Stimulated activated CD4-positive, alpha-beta T cell treated with anti-CD3 and anti-CD28 coated beads, TNF-alpha, amount 100 ng/mL, for 48 hours (primary cell): Measurements from ENCODE around the gene CCRL2.
"Not testable (repeated sequence)": the region's sequence is repeated elsewhere in the genome, so short reads cannot be mapped to it uniquely, and the experiment has no call there.

ENCODE experiments used
- DNase-seq, 3 donors: peaks; one replicate each; pipeline ENCODE4 v3.0.0-alpha.2; 2020; ENCODE audit warnings: low read depth in 3 of 3

The CCRL2 gene

DNA sequence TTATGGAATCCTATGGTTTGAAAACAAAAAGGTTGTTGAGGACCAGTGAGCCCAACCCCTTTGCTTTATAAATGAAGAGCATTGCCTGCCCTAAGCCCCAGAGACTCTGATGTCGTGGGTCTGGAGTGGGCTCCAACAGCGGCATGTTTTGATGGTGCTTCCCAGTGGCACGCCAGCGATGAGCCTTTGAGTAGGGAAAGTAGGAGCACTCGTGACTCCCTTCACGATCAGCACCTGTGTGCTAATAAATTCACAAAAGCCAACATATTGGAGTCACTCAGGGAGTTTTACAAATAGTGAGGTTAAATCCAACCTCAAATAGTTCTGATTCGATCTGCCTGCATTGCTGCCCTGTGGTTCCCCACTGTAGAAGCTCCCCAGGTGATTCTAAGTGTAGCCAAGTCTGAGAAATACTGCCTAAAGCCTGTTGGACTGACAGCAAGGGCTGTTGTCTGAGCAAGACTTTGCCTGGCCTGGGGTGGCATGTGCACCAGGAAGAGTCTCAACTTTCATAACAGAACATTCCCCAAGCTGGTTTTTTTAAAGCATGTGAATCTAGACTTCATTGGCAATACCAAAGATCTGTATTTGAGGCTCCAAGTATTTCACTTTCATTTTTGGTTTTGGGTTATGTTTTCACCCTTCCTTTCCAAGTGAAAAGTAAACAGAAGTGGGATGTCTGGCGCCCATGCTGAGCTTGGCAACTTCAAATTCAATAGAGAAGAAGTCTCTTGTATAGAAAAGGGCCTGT, 26.4 kb upstream of the CCRL2 start:
- DNase-seq, result no peak

DNA sequence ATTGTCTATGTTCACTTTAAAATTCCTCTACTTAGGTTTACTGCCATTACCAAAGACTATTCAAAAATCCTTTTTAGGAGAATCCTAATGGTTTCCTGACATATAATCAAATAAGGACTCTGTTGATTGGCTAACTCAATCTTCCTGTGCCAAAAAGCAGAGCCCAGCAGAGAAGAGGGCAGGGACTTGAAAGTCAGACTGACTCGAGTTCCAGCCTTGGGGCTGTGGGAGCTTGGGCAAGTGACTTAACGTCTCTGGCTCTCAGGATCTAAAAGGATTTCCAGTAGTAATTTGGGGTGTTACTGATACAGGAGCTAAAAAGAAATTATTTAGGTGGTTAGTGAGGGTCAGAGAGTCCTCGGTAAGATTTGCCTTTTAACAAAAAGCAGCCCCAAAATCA, 25.4 kb upstream of the CCRL2 start:
- DNase-seq, result no peak

DNA sequence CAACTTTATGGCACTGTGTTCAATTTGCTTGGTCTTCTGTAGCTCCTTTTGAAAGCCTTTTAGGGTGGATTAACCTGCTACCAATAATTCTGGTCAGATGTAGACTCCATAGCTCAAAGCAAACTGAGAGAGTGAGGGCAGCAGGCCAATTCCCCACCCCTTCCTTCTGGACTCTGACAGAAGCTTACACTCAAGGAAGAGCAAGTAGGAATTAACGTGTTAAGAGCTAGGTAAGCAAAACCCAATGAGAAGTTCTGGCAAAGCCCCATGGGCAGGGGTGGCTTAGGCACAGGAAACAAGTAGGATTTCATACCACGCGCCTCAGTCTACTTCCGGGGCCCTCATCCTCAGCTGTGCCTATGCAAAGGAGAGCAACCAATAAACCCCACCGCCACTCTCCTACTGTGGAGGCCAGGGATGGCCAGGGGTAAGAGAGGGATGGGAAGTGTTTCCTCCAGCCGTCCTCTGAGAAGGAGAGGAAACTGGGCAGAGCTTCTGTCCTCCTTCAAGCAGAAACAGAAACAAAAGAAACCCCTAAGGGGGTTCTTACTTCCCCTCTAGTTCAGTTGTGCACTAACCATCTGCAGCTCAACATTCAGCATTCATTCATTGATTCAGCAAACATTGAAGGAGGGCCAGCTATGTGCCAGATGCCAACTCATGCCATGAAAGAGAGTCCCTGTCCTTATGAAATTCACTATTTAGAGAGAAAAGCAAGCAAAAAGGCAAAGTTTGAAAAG, 23.7 kb upstream of the CCRL2 start:
- DNase-seq, result no peak

DNA sequence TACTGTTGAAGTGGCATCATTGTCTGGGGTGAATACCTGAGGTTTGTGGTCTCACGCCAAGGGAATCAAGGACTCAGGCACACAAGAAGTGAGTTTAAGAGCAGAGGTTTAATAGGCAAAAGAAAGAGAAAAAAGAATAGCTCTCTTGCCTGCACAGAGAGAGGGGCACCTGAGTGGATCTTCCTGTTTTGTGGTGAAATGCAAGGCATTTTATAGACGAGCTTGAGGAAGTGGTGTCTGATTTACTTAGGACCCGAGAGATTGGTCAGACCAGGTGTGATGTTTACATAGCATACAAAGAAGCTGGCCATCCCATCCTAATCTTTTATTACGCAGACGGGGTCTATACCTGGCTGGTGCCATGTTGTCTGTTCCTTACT, 23.1 kb upstream of the CCRL2 start:
- DNase-seq, result no peak

DNA sequence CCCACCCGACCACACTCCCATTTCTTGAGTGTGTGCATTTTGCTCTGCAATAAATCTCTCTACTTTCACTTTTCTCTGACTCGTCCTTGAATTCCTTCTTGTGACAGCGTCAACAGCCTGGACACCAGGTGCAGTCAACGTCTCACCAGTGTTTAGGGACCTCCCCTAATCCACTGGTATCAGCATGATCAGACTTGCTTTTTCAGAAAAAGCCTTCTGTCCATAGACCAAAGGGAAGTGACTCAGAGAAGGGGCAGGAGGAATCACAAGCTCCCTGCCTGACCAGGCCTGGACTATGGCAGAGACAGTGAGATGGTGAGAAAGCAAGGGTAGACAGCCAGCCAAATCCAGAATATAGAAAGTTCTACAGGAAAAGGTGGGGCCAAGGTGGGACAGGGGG, 20.9 kb upstream of the CCRL2 start:
- no peak for DNase-seq

DNA sequence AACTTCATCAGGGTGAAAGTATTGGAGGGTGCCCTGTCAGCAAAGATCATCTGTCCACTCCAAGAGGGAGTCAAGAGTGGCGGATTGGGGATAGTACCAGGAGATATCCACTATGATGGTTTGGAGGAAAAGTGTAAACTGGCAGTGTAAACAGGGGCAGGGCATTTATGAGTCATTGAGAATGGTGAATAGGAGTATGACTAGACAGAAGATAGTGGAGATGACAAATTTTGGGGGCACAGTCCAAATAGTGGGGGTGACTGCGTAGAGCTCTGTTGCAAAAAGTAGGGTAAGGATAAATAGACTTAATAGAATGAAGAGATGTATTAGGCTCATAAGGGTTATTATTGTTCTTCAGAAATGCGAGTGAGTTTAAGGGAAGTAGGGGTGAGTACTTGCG, 18.2 kb upstream of the CCRL2 start:
- not testable (repeated sequence) for DNase-seq

DNA sequence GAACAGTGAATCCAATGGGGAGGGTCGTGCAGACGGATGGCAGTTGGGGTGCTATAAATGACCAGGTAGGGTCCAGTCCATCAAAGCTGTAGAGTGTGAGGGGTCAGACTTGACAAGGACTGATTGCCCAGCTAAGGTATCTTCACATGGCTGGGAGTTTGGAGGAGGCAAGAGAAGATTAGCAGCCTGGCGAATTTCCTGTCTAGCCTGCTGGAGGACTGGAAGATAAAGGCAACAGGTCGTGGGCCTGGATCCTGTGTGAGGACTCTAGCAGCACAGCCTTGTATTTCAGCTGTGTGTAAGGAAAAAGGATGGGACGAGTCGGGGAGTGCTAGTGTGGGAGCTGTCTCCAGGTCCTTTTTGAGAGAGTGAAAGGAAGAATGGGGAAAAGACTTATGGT, 17.8 kb upstream of the CCRL2 start:
- DNase-seq, result no peak

DNA sequence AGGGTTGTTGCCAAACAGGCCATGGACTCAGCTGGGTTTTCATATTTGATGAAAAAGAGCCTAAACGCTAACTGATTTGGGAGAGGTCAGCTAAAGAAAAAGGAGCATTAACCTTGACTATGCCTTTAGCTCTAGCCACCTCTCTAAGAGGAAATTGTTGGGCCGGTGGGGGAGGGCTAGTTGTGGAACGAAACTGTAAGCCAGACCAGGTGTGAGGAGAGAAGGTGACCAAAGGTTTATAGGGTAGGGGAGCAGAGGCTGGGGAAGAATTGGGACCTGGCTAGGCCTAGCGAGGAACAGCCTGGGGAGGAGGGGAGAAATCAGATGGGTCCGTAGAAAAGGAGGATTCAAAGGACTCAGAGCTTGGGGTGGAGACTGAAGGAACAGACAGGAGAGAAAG, 15.5 kb upstream of the CCRL2 start:
- not testable (repeated sequence) for DNase-seq

DNA sequence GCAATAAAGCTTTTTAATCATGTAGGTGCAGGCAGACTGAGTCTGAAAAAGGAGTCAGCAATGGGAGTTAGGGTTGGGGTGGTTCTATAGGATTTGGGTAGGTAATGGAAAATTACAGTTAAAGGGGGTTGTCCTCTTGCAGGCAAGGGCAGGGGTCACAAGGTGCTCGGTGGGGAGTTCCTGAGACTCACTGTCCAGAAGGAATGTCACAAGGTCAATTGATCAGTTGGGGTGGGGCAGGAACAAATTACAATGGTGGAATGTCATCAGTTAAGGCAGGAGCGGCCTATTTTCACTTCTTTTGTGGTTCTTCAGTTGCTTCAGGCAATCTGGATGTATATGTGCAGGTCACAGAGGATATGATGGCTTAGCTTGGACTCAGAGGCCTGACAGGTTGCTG, 14.0 kb upstream of the CCRL2 start:
- DNase-seq, result no peak

DNA sequence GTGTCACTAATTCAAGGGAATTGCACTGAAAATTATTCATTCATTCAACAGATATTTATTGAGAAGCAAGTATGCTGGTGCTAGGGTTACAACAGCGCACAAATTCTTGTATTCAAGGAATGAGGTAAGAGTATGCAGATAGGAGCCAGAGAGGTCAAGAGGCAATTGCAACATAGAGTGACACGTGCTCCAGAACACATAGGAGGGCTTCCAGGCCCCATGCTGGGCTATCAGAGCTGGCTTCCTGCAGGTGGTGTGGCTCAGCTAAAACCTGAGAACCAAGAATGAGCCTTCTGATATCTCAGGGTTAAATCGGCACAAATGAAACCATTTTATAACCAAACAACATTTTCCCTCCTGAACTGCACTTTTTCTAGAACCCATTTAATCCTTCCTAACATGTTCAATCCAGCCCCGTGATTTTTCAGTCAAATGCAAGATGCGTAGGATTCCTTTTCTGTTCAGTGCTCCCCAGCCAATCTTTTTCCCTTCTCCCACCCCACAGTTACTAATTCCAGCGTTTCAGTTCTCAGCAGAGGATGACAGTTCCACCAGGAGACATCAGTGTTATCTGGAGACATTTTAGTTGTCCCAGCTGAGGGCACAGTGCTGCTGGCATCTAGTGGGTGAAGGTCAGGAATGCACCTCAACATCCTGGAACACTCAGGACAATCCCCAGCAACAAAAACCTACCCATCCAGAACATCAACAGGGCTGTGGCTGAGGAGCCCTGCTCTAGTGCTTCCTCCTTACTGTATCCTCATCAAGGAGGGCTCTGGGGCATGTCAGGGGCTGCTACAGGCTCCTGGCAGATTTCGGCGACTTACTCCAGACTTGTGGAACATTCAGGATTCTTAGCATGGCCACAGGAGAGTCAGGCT, 13.3 kb upstream of the CCRL2 start:
- DNase-seq, result no peak

DNA sequence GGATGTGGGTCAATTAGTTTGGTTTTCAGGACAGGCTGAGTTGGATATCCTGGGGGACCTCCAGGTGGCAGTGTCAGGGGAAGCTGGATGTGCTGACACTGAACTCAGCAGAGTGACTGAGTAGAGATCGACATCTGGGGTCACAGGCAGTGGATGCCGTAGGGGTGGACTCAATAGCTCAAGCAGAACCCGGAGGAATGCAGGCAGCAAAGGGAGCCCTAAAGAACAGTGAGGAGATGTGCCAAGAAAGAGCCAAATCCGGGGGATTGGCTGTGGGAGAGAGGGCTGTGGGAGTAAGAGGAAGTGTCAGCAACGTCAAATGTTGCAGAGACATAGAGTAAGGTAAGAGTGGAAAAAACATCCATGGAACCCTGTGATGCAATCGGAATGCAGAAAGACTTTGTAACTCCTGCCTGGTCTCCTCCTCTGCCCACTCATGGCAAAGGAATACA, 11.8 kb upstream of the CCRL2 start:
- DNase-seq, result no peak

DNA sequence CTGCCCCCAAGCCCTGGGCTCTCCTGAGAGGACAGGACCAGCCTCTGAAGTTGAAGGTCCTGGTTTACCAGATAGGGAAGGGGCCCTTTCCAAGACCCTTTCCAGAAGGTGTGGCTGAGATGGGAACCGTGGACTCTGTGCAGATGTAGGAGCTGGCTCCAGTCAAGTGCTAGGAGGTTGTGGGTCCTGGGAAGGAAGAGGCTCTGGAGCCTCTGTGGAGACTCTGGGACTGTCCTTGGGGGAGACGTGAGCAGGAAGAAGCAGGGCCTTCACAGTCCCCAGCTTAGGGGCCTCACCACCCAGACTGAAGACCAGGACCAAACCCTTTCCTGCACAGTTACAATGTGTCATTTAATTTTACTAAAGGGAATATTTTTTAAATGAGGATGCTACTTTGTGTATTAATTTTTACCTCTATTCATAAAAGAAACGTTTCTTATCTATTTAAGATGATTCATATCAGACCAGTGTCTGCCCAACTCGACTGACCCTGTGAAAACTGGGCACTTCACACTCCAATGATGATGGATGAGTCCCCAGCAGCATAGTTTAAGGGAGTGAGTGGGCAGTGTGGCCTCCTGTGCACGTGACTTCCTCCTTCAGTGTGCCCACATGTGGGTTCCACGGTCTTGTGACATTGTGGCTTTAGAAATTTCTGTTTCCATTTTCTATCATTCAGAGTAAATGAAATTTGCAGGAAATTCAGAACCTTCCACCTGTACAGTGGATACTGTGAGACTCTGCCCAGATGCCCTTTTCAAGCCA, 11.1 kb upstream of the CCRL2 start:
- DNase-seq, result no peak

DNA sequence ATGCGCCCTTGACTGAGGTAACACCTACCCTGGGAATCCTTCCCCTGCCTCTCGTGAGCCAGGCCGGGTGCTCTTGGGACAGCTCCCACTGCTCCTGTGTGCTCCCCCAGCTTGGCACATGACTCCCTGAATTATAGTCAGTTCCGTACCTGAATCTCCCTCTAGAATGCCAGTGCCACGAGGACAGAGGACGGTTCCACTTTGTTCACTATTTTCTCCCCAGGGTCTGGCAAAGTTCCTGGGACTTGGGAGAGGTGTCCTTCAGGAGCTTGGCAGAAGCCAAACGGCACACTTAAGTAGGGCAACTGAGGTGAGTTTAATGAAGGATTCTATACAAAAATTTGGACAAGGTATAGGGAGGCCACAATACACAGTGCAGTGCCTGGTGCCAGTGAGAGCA, 9.9 kb upstream of the CCRL2 start:
- no peak for DNase-seq

DNA sequence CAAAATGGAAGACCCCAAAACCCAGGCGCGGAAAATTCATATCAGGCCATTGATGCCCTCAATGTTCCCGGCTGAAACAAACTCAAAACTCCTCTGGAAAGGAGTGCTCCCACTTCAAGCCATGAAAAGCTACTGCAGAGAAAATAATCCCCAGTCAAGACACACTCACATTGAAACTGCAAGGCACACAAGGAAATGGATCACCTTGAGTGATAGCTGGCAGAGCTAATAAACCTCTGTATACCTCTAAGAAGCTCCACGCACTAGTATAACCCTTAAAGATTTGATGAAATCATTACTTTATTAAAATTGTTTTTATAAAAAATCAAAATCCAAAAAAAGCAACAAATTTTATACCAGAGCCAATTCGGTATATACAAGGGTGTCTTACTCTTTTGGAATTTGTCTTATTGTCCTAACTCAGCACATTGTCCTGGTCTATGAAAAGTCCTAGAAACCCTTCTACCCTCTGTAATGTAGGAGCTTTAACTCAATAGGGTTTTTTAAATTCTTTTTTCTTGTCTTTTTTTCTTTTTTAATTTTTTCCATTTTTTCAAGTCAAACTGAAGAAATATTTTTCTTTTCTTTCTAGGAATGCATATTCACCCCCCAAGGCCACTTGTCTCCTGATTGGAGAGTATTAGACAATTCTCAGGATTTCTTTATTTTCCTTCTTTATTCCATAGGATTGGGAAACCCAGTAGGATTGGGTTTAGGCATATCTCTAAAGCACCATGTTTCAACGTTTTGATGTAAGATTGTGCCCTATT, 8.7 kb upstream of the CCRL2 start:
- DNase-seq, result no peak

DNA sequence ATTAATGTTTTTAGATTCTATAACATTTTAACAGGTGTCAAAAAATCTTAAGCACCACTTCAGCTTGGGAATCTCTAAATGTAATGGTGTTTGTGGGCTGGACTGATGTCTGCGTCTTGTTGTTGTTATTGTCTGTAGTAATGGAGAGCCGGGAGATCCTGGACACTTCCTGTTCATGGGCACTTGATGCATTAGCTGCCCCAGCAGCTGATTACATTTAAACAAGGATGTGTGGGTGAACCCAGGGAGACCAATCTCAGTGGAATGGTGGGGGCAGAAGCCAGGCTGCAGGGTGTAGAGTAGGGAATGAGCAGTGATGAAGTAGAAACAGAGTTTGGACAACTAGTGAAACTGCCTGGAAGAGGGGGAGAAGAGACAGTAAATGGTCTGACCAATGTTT, 8.0 kb upstream of the CCRL2 start:
- no peak for DNase-seq

DNA sequence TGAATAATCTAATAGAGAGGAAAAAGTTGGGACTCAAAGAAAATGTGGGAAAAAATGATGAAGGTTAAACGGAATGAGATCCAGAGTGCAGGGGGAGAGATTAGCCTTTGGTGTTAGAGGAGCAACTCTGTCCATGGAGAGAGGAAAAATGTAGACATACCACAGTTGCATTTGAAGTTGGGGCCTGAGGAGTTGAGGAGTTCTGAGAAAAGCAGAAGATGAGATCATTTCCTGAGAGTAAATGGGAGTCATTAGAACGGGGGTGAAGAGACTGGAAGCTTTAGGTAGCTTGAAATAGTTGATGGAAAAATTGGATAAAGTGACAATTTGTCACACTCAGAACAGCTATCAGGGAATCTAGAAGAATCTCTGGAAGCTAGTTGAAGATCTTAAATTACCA, 7.5 kb upstream of the CCRL2 start:
- DNase-seq, result no peak

DNA sequence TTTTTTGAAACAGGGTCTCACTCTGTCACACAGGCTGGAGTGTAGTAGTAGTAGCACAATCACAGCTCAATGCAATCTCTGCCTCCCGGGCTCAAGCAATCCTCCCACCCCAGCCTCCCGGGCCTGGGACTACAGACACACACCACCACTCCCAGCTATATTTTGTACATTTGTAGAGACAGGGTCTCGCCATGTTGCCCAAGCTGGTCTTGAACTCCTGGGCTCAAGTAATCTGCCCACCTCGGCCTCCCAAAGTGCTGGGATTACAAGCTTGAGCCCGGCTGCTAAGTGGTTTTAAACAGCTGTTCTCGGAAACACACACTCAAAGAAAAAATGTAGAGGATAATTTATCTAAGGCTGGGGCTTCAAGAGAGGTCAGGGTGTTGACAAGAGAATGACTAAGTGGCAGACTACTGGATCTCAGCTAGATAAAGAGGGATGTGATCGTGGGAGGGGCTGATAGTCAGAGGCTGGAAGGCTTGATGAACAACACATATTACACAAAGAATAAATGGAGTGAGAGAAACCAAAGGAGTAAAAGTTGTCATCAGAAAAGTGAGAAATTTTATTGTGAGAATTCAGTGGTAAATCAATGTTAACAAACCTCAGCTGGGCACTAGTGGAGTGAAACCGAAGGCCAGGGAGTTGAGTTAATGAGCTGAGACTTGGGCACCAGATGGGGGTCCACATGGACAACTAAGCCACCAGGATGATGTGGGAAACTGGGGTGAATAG, 6.9 kb upstream of the CCRL2 start:
- no peak for DNase-seq

DNA sequence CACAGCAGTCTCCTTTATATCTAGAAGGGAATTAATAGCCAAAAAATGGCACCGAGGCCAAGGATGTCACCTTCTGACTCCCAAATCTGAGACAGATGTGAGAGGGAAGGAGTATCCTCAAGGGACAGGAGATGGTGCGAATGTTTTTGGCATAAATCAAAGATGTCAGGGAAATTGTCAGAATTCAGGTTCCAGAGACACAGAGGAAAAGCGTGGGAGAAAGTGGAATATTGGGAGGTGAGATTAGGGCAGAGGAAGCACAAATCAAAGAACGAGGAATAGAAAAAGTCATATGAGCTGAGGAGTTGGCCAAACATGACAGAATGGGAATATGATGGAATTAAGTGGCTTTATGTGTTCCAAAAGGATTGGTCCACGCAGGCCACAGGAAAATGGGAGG, 6.2 kb upstream of the CCRL2 start:
- DNase-seq, result no peak

DNA sequence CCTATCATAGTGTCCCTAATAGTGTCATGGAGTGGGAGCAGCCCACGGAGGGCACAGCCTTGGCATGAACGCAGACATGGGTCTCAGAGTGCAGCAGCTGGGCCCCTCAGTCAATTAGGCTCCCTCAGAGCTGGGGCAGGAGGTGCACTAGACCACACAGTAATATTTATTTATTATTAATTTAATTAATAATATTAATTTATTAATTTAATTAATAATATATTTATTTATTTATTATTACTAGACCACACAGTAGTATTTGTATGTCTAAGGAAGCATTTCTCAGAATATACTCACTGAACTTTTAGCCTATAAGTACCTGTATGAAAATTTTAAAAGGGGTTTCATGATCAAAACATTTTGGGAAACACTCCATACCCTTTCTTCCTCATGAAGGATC, 5.5 kb upstream of the CCRL2 start:
- no peak for DNase-seq

DNA sequence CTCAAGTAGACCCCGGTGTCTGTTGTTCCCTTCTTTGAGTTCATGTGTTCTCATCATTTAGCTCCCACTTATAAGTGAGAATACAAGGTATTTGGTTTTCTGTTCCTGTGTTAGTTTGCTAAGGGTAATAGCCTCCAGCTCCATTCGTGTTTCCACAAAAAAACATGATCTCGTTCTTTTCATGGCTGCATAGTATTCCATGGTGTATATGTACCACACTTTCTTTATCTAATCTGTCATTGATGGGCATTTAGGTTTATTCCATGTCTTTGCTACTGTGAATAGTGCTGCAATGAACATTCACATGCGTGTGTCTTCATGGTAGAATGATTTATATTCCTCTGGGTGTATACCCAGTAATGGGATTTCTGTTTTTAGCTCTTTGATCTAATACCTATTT, 4.2 kb upstream of the CCRL2 start:
- not testable (repeated sequence) for DNase-seq
